ENCODE results near the gene SLC3A2. TPM values are rescaled to one million over a fixed set of nuclear protein-coding genes. Genes with fewer than 3 reads are reported as not detected.

Gene SLC3A2
- total RNA-seq, 1 donor from 2014 or later: 56.4 TPM

GRCh38 chr11:62880231-62880802 lies 379 bp upstream of the SLC3A2 start:
- H3K4me1 ChIP-seq (ENCODE audit: control insufficient read depth in 3 of 3, insufficient read depth in 3 of 3, low read length in 3 of 3): peaks cover 36 to 39% (median 39%) of the 10 kb centered on the region in 3 donors

GRCh38 chr11:62881579-62882430 lies 1.1 kb downstream of the SLC3A2 start:
- Histone ChIP-seq H3K4me3 (ENCODE audit: low read length in 3 of 3) (peak overlapping the region; percentile 99 to 100 (median 100)), H3K27me3 (ENCODE audit: control insufficient read depth in 3 of 3, insufficient read depth in 3 of 3, low read length in 3 of 3) (no peaks in the 10 kb centered on the region), H3K9ac (ENCODE audit: low read depth in 1 of 3, low read length in 3 of 3) (peak overlapping the region; percentile 99 to 100 (median 100)), H3K4me1 (ENCODE audit: control insufficient read depth in 3 of 3, insufficient read depth in 3 of 3, low read length in 3 of 3) (peaks cover 36 to 42% (median 39%) of the 10 kb centered on the region in 3 donors), H3K27ac (ENCODE audit: low read depth, low read length) (peak overlapping the region; percentile 98), H3K9me3 (ENCODE audit: control insufficient read depth in 3 of 3, low read length in 3 of 3) (no peaks in the 10 kb centered on the region), H3K36me3 (ENCODE audit: control insufficient read depth in 3 of 3, insufficient read depth in 3 of 3, low read length in 3 of 3) (peaks cover 42 to 44% (median 42%) of the 10 kb centered on the region in 3 donors)

More at GRCh38 chr11:62880231-62880802, 379 bp upstream of the SLC3A2 start:
- Histone ChIP-seq H3K36me3 (ENCODE audit: control insufficient read depth in 3 of 3, insufficient read depth in 3 of 3, low read length in 3 of 3) (peaks cover 27 to 29% (median 27%) of the 10 kb centered on the region in 3 donors), H3K9ac (ENCODE audit: low read depth in 1 of 3, low read length in 3 of 3) (peak overlapping the region; percentile 99 to 100 (median 100)), H3K27me3 (ENCODE audit: control insufficient read depth in 3 of 3, insufficient read depth in 3 of 3, low read length in 3 of 3) (no peaks in the 10 kb centered on the region), H3K9me3 (ENCODE audit: control insufficient read depth in 3 of 3, low read length in 3 of 3) (no peaks in the 10 kb centered on the region), H3K27ac (ENCODE audit: low read depth, low read length) (peak overlapping the region; percentile 98), H3K4me3 (ENCODE audit: low read length in 3 of 3) (peak overlapping the region; percentile 99 to 100 (median 100))

- peaks cover 47 to 48% (median 48%) of the 10 kb centered on the region in 3 donors for H3K36me3 ChIP-seq (ENCODE audit: control insufficient read depth in 3 of 3, insufficient read depth in 3 of 3, low read length in 3 of 3)
- peak overlapping the region in 2 of 3 donors; percentile 99 to 100 for H3K9ac ChIP-seq (ENCODE audit: low read depth in 1 of 3, low read length in 3 of 3)
- H3K4me3 ChIP-seq (ENCODE audit: low read length in 3 of 3): peak overlapping the region; percentile 99 to 100 (median 100)
- peaks cover 36 to 42% (median 39%) of the 10 kb centered on the region in 3 donors for H3K4me1 ChIP-seq (ENCODE audit: control insufficient read depth in 3 of 3, insufficient read depth in 3 of 3, low read length in 3 of 3)
- peak overlapping the region; percentile 98 for H3K27ac ChIP-seq (ENCODE audit: low read depth, low read length)
- no peaks in the 10 kb centered on the region for H3K9me3 ChIP-seq (ENCODE audit: control insufficient read depth in 3 of 3, low read length in 3 of 3)
- H3K27me3 ChIP-seq (ENCODE audit: control insufficient read depth in 3 of 3, insufficient read depth in 3 of 3, low read length in 3 of 3): no peaks in the 10 kb centered on the region
Observed at GRCh38 chr11:62882431-62882749, 1.7 kb downstream of the SLC3A2 start.

- peak overlapping the region in 2 of 3 donors; percentile 99 to 100 for H3K9ac ChIP-seq (ENCODE audit: low read depth in 1 of 3, low read length in 3 of 3)
- H3K4me3 ChIP-seq (ENCODE audit: low read length in 3 of 3): peak overlapping the region; percentile 42 to 100 (median 99)
- no peaks in the 10 kb centered on the region for H3K9me3 ChIP-seq (ENCODE audit: control insufficient read depth in 3 of 3, low read length in 3 of 3)
- peaks cover 50 to 54% (median 52%) of the 10 kb centered on the region in 3 donors for H3K36me3 ChIP-seq (ENCODE audit: control insufficient read depth in 3 of 3, insufficient read depth in 3 of 3, low read length in 3 of 3)
- no peaks in the 10 kb centered on the region for H3K27me3 ChIP-seq (ENCODE audit: control insufficient read depth in 3 of 3, insufficient read depth in 3 of 3, low read length in 3 of 3)
- H3K27ac ChIP-seq (ENCODE audit: low read depth, low read length): peak overlapping the region; percentile 98
- H3K4me1 ChIP-seq (ENCODE audit: control insufficient read depth in 3 of 3, insufficient read depth in 3 of 3, low read length in 3 of 3): peaks cover 36 to 42% (median 39%) of the 10 kb centered on the region in 3 donors
Observed at GRCh38 chr11:62882788-62883501, 2.2 kb downstream of the SLC3A2 start.

GRCh38 chr11:62883673-62884072 lies 3.0 kb downstream of the SLC3A2 start:
- peaks cover 57 to 61% (median 59%) of the 10 kb centered on the region in 3 donors for H3K36me3 ChIP-seq (ENCODE audit: control insufficient read depth in 3 of 3, insufficient read depth in 3 of 3, low read length in 3 of 3)
- no peaks in the 10 kb centered on the region for H3K27me3 ChIP-seq (ENCODE audit: control insufficient read depth in 3 of 3, insufficient read depth in 3 of 3, low read length in 3 of 3)
- H3K4me1 ChIP-seq (ENCODE audit: control insufficient read depth in 3 of 3, insufficient read depth in 3 of 3, low read length in 3 of 3): peaks cover 39 to 48% (median 40%) of the 10 kb centered on the region in 3 donors
- H3K9ac ChIP-seq (ENCODE audit: low read depth in 1 of 3, low read length in 3 of 3): peak overlapping the region in 1 of 3 donors; percentile 18
- H3K27ac ChIP-seq (ENCODE audit: low read depth, low read length): no peak overlapping the region
- H3K4me3 ChIP-seq (ENCODE audit: low read length in 3 of 3): no peak overlapping the region
- H3K9me3 ChIP-seq (ENCODE audit: control insufficient read depth in 3 of 3, low read length in 3 of 3): no peaks in the 10 kb centered on the region

- peaks cover 67 to 69% (median 67%) of the 10 kb centered on the region in 3 donors for H3K36me3 ChIP-seq (ENCODE audit: control insufficient read depth in 3 of 3, insufficient read depth in 3 of 3, low read length in 3 of 3)
- no peaks in the 10 kb centered on the region for H3K9me3 ChIP-seq (ENCODE audit: control insufficient read depth in 3 of 3, low read length in 3 of 3)
- H3K27me3 ChIP-seq (ENCODE audit: control insufficient read depth in 3 of 3, insufficient read depth in 3 of 3, low read length in 3 of 3): no peaks in the 10 kb centered on the region
- H3K4me3 ChIP-seq (ENCODE audit: low read length in 3 of 3): no peak overlapping the region
- peaks cover 42 to 51% (median 42%) of the 10 kb centered on the region in 3 donors for H3K4me1 ChIP-seq (ENCODE audit: control insufficient read depth in 3 of 3, insufficient read depth in 3 of 3, low read length in 3 of 3)
- no peak overlapping the region for H3K27ac ChIP-seq (ENCODE audit: low read depth, low read length)
- H3K9ac ChIP-seq (ENCODE audit: low read depth in 1 of 3, low read length in 3 of 3): peak overlapping the region in 1 of 3 donors; percentile 34
Observed at GRCh38 chr11:62885137-62885750, 4.5 kb downstream of the SLC3A2 start.

GRCh38 chr11:62888406-62888805 lies 7.7 kb downstream of the SLC3A2 start:
- Histone ChIP-seq H3K9me3 (ENCODE audit: control insufficient read depth in 3 of 3, low read length in 3 of 3) (no peaks in the 10 kb centered on the region), H3K27me3 (ENCODE audit: control insufficient read depth in 3 of 3, insufficient read depth in 3 of 3, low read length in 3 of 3) (no peaks in the 10 kb centered on the region), H3K9ac (ENCODE audit: low read depth in 1 of 3, low read length in 3 of 3) (no peak overlapping the region), H3K4me1 (ENCODE audit: control insufficient read depth in 3 of 3, insufficient read depth in 3 of 3, low read length in 3 of 3) (peaks cover 22 to 34% (median 28%) of the 10 kb centered on the region in 3 donors), H3K4me3 (ENCODE audit: low read length in 3 of 3) (no peak overlapping the region), H3K27ac (ENCODE audit: low read depth, low read length) (no peak overlapping the region), H3K36me3 (ENCODE audit: control insufficient read depth in 3 of 3, insufficient read depth in 3 of 3, low read length in 3 of 3) (peaks cover 56 to 60% (median 58%) of the 10 kb centered on the region in 3 donors)

GRCh38 chr11:62889126-62889483 lies 8.4 kb downstream of the SLC3A2 start:
- H3K36me3 ChIP-seq (ENCODE audit: control insufficient read depth in 3 of 3, insufficient read depth in 3 of 3, low read length in 3 of 3): peaks cover 49 to 54% (median 52%) of the 10 kb centered on the region in 3 donors
- peaks cover 17 to 27% (median 21%) of the 10 kb centered on the region in 3 donors for H3K4me1 ChIP-seq (ENCODE audit: control insufficient read depth in 3 of 3, insufficient read depth in 3 of 3, low read length in 3 of 3)
- no peaks in the 10 kb centered on the region for H3K27me3 ChIP-seq (ENCODE audit: control insufficient read depth in 3 of 3, insufficient read depth in 3 of 3, low read length in 3 of 3)
- H3K27ac ChIP-seq (ENCODE audit: low read depth, low read length): peak overlapping the region; percentile 26
- peak overlapping the region in 1 of 3 donors; percentile 14 for H3K4me3 ChIP-seq (ENCODE audit: low read length in 3 of 3)
- no peaks in the 10 kb centered on the region for H3K9me3 ChIP-seq (ENCODE audit: control insufficient read depth in 3 of 3, low read length in 3 of 3)
- H3K9ac ChIP-seq (ENCODE audit: low read depth in 1 of 3, low read length in 3 of 3): peak overlapping the region in 2 of 3 donors; percentile 3 to 50
